GM12864 (cell line): ENCODE data around the gene NHS.
A peak's percentile ranks its signal among the peaks of the same experiment; 100 is the strongest.

Experiments
- DNase-seq: peaks from one replicate; pipeline ENCODE4 v3.0.0-alpha.2; 2011; ENCODE audit warnings: low read depth
- H3K4me3 ChIP-seq: 2 replicates; pipeline ENCODE4 v1.5.1; 2011; ENCODE audit warnings: mild to moderate bottlenecking, low read depth, low read length, control low read depth
- CTCF ChIP-seq: IDR thresholded peaks from 2 replicates; pipeline ENCODE4 v1.5.1; 2011; ENCODE audit warnings: low read depth, mild to moderate bottlenecking, moderate library complexity, low read length, control low read depth, inconsistent platforms; ENCODE audit errors: missing control alignments

The NHS gene

GRCh38 chrX:17679261-17679660, 304.3 kb downstream of the NHS start:
- no peak for DNase-seq
- TF ChIP-seq CTCF: no peak
- no peak overlapping the region for H3K4me3 ChIP-seq

- no peak for DNase-seq
- H3K4me3 ChIP-seq: no peak overlapping the region
- TF ChIP-seq CTCF: no peak
Measured at GRCh38 chrX:17679820-17680219, 304.8 kb downstream of the NHS start.

GRCh38 chrX:17680732-17681413, 305.9 kb downstream of the NHS start:
- H3K4me3 ChIP-seq: no peak overlapping the region
- no peak for DNase-seq
- TF ChIP-seq CTCF: no peak

GRCh38 chrX:17682259-17682658, 307.3 kb downstream of the NHS start:
- DNase-seq: no peak
- no peak for TF ChIP-seq CTCF
- no peak overlapping the region for H3K4me3 ChIP-seq

- H3K4me3 ChIP-seq: no peak overlapping the region
- no peak for TF ChIP-seq CTCF
- no peak for DNase-seq
Measured at GRCh38 chrX:17685026-17685425, 310.0 kb downstream of the NHS start.

GRCh38 chrX:17687648-17688047, 312.6 kb downstream of the NHS start:
- TF ChIP-seq CTCF: no peak
- no peak overlapping the region for H3K4me3 ChIP-seq
- DNase-seq: no peak

GRCh38 chrX:17689971-17690409, 315.0 kb downstream of the NHS start:
- TF ChIP-seq CTCF: peak; percentile 39
- H3K4me3 ChIP-seq: no peak overlapping the region
- DNase-seq: no peak
